ENCODE data around the gene MRGPRG.

DNA sequence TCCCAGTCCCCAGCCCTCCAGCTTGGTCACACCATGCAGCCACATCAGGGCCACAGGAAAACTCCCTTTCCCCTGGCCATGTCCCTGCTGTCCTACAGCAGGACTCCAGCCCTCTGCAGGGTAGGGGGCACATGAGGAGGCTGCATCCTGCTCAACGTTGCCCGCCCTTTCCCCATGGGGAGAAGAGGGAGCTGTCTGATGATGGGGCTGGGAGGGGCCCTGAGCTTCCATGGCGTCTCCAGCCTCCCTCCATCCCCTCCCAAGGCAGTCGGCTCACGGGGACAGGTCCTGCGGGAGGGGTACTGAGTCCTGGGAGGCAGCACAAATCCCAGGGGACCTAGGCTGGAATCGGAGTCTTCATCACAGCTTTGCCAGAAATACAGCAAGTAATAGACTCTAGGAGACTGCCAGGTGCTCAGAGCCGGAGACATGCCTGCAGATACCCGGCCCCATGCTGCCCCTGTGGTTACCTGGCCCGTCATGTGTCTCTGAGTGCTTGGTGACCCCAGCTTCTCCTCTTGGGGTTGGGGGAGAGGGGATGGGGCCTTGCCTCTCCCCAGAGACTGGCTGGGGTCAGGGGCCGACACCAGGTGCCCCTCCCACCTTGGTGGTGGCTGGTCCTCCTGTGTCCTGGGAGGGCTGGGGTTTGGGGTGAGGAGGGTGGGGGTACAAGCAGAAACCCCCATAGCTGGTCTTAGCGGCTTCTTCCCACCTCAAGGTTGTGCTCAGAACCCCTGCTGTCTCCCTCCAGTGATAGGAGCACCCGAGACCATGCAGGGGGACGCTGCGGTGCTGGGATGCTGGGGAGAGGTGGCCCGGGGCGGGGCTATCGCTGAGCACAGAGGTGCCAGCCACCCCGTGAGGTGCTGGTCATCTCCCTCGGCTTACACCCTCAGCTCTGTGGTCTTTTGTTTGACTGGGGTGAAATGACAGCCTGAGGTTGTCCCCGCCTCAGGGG is 11.3 kb upstream of the MRGPRG start:
- TF ChIP-seq HNF4A (conservative IDR thresholded peaks at IDR 0.05) (no peak), YY1 (IDR thresholded peaks at IDR 0.05) (no peak)
- TF ChIP-seq, protein P1, sequence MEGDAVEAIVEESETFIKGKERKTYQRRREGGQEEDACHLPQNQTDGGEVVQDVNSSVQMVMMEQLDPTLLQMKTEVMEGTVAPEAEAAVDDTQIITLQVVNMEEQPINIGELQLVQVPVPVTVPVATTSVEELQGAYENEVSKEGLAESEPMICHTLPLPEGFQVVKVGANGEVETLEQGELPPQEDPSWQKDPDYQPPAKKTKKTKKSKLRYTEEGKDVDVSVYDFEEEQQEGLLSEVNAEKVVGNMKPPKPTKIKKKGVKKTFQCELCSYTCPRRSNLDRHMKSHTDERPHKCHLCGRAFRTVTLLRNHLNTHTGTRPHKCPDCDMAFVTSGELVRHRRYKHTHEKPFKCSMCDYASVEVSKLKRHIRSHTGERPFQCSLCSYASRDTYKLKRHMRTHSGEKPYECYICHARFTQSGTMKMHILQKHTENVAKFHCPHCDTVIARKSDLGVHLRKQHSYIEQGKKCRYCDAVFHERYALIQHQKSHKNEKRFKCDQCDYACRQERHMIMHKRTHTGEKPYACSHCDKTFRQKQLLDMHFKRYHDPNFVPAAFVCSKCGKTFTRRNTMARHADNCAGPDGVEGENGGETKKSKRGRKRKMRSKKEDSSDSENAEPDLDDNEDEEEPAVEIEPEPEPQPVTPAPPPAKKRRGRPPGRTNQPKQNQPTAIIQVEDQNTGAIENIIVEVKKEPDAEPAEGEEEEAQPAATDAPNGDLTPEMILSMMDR (IDR thresholded peaks at IDR 0.05; ENCODE audit: low read depth, low read length, missing input control): no peak
- TF ChIP-seq, protein P2, sequence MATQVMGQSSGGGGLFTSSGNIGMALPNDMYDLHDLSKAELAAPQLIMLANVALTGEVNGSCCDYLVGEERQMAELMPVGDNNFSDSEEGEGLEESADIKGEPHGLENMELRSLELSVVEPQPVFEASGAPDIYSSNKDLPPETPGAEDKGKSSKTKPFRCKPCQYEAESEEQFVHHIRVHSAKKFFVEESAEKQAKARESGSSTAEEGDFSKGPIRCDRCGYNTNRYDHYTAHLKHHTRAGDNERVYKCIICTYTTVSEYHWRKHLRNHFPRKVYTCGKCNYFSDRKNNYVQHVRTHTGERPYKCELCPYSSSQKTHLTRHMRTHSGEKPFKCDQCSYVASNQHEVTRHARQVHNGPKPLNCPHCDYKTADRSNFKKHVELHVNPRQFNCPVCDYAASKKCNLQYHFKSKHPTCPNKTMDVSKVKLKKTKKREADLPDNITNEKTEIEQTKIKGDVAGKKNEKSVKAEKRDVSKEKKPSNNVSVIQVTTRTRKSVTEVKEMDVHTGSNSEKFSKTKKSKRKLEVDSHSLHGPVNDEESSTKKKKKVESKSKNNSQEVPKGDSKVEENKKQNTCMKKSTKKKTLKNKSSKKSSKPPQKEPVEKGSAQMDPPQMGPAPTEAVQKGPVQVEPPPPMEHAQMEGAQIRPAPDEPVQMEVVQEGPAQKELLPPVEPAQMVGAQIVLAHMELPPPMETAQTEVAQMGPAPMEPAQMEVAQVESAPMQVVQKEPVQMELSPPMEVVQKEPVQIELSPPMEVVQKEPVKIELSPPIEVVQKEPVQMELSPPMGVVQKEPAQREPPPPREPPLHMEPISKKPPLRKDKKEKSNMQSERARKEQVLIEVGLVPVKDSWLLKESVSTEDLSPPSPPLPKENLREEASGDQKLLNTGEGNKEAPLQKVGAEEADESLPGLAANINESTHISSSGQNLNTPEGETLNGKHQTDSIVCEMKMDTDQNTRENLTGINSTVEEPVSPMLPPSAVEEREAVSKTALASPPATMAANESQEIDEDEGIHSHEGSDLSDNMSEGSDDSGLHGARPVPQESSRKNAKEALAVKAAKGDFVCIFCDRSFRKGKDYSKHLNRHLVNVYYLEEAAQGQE (IDR thresholded peaks at IDR 0.05): no peak
- TF ChIP-seq, protein P3, sequence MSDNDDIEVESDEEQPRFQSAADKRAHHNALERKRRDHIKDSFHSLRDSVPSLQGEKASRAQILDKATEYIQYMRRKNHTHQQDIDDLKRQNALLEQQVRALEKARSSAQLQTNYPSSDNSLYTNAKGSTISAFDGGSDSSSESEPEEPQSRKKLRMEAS (IDR thresholded peaks at IDR 0.05): no peak
- TF ChIP-seq, protein P4, sequence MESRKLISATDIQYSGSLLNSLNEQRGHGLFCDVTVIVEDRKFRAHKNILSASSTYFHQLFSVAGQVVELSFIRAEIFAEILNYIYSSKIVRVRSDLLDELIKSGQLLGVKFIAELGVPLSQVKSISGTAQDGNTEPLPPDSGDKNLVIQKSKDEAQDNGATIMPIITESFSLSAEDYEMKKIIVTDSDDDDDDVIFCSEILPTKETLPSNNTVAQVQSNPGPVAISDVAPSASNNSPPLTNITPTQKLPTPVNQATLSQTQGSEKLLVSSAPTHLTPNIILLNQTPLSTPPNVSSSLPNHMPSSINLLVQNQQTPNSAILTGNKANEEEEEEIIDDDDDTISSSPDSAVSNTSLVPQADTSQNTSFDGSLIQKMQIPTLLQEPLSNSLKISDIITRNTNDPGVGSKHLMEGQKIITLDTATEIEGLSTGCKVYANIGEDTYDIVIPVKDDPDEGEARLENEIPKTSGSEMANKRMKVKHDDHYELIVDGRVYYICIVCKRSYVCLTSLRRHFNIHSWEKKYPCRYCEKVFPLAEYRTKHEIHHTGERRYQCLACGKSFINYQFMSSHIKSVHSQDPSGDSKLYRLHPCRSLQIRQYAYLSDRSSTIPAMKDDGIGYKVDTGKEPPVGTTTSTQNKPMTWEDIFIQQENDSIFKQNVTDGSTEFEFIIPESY (IDR thresholded peaks at IDR 0.05): no peak
